ENCODE measurements around the gene MSMP. TPM values are rescaled to one million over a fixed set of nuclear protein-coding genes. Genes with fewer than 3 reads are reported as not detected.

Gene MSMP
- total and polyA plus RNA-seq, 5 experiments from 2014 or later: 0.88 to 1.7 (median 1.3) TPM; not detected in 2

- ATAC-seq (no peak), DNase-seq (no peak)
- H3K9me3 Mint-ChIP-seq: no peaks in the 10 kb centered on the region
- POLR2A ChIA-PET: interaction anchor here (1.2 to 1.9 kb wide), 2 partner anchors 13 to 22 kb away, joined by 4 to 5 read pairs; no protein-coding TSS in a partner anchor
- peaks cover 14 to 37% (median 27%) of the 10 kb centered on the region in 3 donors for H3K36me3 Mint-ChIP-seq
- H3K27me3 Mint-ChIP-seq: no peaks in the 10 kb centered on the region
- peaks cover 0 to 8% (median 0%) of the 10 kb centered on the region in 4 donors for H3K4me1 Mint-ChIP-seq
- peak overlapping the region in 2 of 10 donors; percentile 14 to 34 for H3K27ac Mint-ChIP-seq
- H3K4me3 Mint-ChIP-seq: no peak overlapping the region
These were observed 50.0 kb downstream of the MSMP start for GRCh38 chr9:35703906-35704672.

Small RNAs within 50 kb of the gene (microRNA-seq; reads per million reads assigned to microRNA genes)
- gene MIR6852 (ENCODE audit: borderline microRNAs expressed) (not detected), gene MIR6853 (ENCODE audit: borderline microRNAs expressed) (not detected)

Other genes with a start within 250 kb of the MSMP start
- gene TESK1, start 149.0 kb downstream of the MSMP start, total RNA-seq: 10 to 100 TPM; 43.5 to 44.4 TPM
- 1 to 10 TPM; 3.0 to 8.1 (median 4.8) TPM for gene TESK1, start 149.0 kb downstream of the MSMP start, polyA plus RNA-seq
- 1 to 10 TPM; 7.8 to 8.0 TPM for gene CD72, start 135.9 kb downstream of the MSMP start, total RNA-seq
- gene CD72, start 135.9 kb downstream of the MSMP start, polyA plus RNA-seq: 1 to 10 TPM in 1 of 3 donors, under 1 TPM in 2; 0.80 to 1.5 (median 0.91) TPM
- gene SIT1, start 103.3 kb downstream of the MSMP start, total RNA-seq: 10 to 100 TPM; 24.2 to 25.4 TPM
- 100 to 1,000 TPM in 1 of 3 donors, 10 to 100 TPM in 2; 82.2 to 128 (median 91.6) TPM for gene SIT1, start 103.3 kb downstream of the MSMP start, polyA plus RNA-seq
- gene RMRP, start 96.3 kb downstream of the MSMP start, total RNA-seq: over 10,000 TPM; 14,495 to 21,271 TPM
- 10 to 100 TPM in 1 of 3 donors, not detected in 2; 33.0 TPM for gene RMRP, start 96.3 kb downstream of the MSMP start, polyA plus RNA-seq
- 10 to 100 TPM; 13.8 to 16.6 TPM for gene CCDC107, start 96.0 kb downstream of the MSMP start, total RNA-seq
- 10 to 100 TPM; 45.9 to 59.0 (median 51.5) TPM for gene CCDC107, start 96.0 kb downstream of the MSMP start, polyA plus RNA-seq
- gene ARHGEF39, start 89.1 kb downstream of the MSMP start, total RNA-seq: under 1 TPM in 1 of 2 experiments, not detected in 1; 0.29 TPM
- under 1 TPM; 0.13 to 0.25 (median 0.24) TPM for gene ARHGEF39, start 89.1 kb downstream of the MSMP start, polyA plus RNA-seq
- not detected for gene CA9, start 80.3 kb downstream of the MSMP start, total RNA-seq
- not detected for gene CA9, start 80.3 kb downstream of the MSMP start, polyA plus RNA-seq
- 10 to 100 TPM; 92.3 to 98.5 TPM for gene TPM2, start 64.4 kb downstream of the MSMP start, total RNA-seq
- under 1 TPM in 1 of 3 donors, not detected in 2; 0.34 TPM for gene TPM2, start 64.4 kb downstream of the MSMP start, polyA plus RNA-seq
- gene TLN1, start 22.1 kb downstream of the MSMP start, total RNA-seq: 100 to 1,000 TPM; 204 to 233 TPM
- gene TLN1, start 22.1 kb downstream of the MSMP start, polyA plus RNA-seq: 10 to 100 TPM; 32.9 to 88.9 (median 36.4) TPM
- 10 to 100 TPM; 17.1 to 19.5 TPM for gene CREB3, start 21.6 kb downstream of the MSMP start, total RNA-seq
- gene CREB3, start 21.6 kb downstream of the MSMP start, polyA plus RNA-seq: 10 to 100 TPM; 29.8 to 40.3 (median 33.1) TPM
- gene GBA2, start 5.0 kb downstream of the MSMP start, total RNA-seq: 10 to 100 TPM; 56.7 to 65.4 TPM
- gene GBA2, start 5.0 kb downstream of the MSMP start, polyA plus RNA-seq: 10 to 100 TPM; 14.8 to 28.3 (median 22.0) TPM
- gene RGP1, start 5.0 kb downstream of the MSMP start, total RNA-seq: 10 to 100 TPM; 30.7 to 31.7 TPM
- gene RGP1, start 5.0 kb downstream of the MSMP start, polyA plus RNA-seq: 1 to 10 TPM; 6.8 to 9.6 (median 8.1) TPM
- gene NPR2, start 37.3 kb upstream of the MSMP start, total RNA-seq: 10 to 100 TPM; 12.6 to 12.7 TPM
- under 1 TPM; 0.20 to 0.94 (median 0.36) TPM for gene NPR2, start 37.3 kb upstream of the MSMP start, polyA plus RNA-seq
- 1 to 10 TPM; 7.0 to 8.9 TPM for gene SPAG8, start 58.0 kb upstream of the MSMP start, total RNA-seq
- gene SPAG8, start 58.0 kb upstream of the MSMP start, polyA plus RNA-seq: 1 to 10 TPM in 2 of 3 donors, under 1 TPM in 1; 0.17 to 2.2 (median 1.7) TPM
- gene HINT2, start 60.8 kb upstream of the MSMP start, total RNA-seq: 10 to 100 TPM; 25.4 to 27.9 TPM
- 10 to 100 TPM; 73.0 to 87.9 (median 78.5) TPM for gene HINT2, start 60.8 kb upstream of the MSMP start, polyA plus RNA-seq
- not detected for gene FAM221B, start 74.5 kb upstream of the MSMP start, total RNA-seq
- not detected for gene FAM221B, start 74.5 kb upstream of the MSMP start, polyA plus RNA-seq
- gene TMEM8B, start 75.0 kb upstream of the MSMP start, total RNA-seq: 10 to 100 TPM in 1 of 2 experiments, 1 to 10 TPM in 1; 8.8 to 10.2 TPM
- 1 to 10 TPM; 1.5 to 2.4 (median 2.1) TPM for gene TMEM8B, start 75.0 kb upstream of the MSMP start, polyA plus RNA-seq
- gene OR13J1, start 116.1 kb upstream of the MSMP start, total RNA-seq: not detected
- not detected for gene OR13J1, start 116.1 kb upstream of the MSMP start, polyA plus RNA-seq
- not detected for gene HRCT1, start 151.9 kb upstream of the MSMP start, total RNA-seq
- not detected for gene HRCT1, start 151.9 kb upstream of the MSMP start, polyA plus RNA-seq
- not detected for gene SPAAR, start 155.2 kb upstream of the MSMP start, total RNA-seq
- not detected for gene SPAAR, start 155.2 kb upstream of the MSMP start, polyA plus RNA-seq
- not detected for gene OR2S2, start 203.9 kb upstream of the MSMP start, total RNA-seq
- not detected for gene OR2S2, start 203.9 kb upstream of the MSMP start, polyA plus RNA-seq

All from naive thymus-derived CD8-positive, alpha-beta T cell (primary cell).